PC-3 (cell line): ENCODE measurements around the gene TM4SF4. TPM values are rescaled to one million over a fixed set of nuclear protein-coding genes. Genes with fewer than 3 reads are reported as not detected.

ENCODE experiments used
- ATAC-seq: fragments of 200-7000 bp; cut with Tn5 transposase; 2 replicates; pipeline ENCODE4 v1.9.1; 2020; ENCODE audit warnings: mild to moderate bottlenecking, moderate library complexity
- BruUV-seq: library from RNA; stranded (reverse); fragments of 400-500 nt; replicated peaks from 2 replicates; lab custom pipeline; 2021; lab: Mats Ljungman, UMichigan
- CTCF ChIA-PET: fragments of 300-600 bp; sonication (Branson Sonifier 250); formaldehyde crosslinking; loops from one replicate; lab custom pipeline; 2022; ENCODE audit warnings: antibody characterized with exemption; lab: Charles Lee
- POLR2A ChIA-PET: fragments of 300-600 bp; sonication (Branson Sonifier 250); formaldehyde crosslinking; loops from one replicate; lab custom pipeline; 2022; ENCODE audit warnings: antibody characterized with exemption; ENCODE audit not compliant: unreplicated experiment; lab: Charles Lee
- DNase-seq: peaks from one replicate; pipeline ENCODE4 v3.0.0-alpha.2; 2015
- H2AFZ ChIP-seq: fragments of 300-600 bp; sonication (generic); 2 replicates; pipeline ENCODE4 v1.6.0; 2016; ENCODE audit warnings: antibody characterized with exemption, low read length
- H3F3A ChIP-seq: fragments of 300-600 bp; sonication (generic); one replicate; pipeline ENCODE4 v1.6.0; 2017; ENCODE audit warnings: antibody characterized with exemption, low read length, control low read depth, mild to moderate bottlenecking; ENCODE audit not compliant: unreplicated experiment
- H3K27ac ChIP-seq: fragments of 300-600 bp; sonication (generic); 2 replicates; pipeline ENCODE4 v1.5.1; 2016; ENCODE audit warnings: mild to moderate bottlenecking, low read length
- H3K27me3 ChIP-seq: fragments of 300-600 bp; sonication (generic); 2 replicates; pipeline ENCODE4 v1.6.1; 2016; ENCODE audit warnings: low read length, mixed read lengths
- H3K36me3 ChIP-seq: fragments of 300-600 bp; sonication (generic); 2 replicates; pipeline ENCODE4 v1.6.1; 2016; ENCODE audit warnings: low read depth, mixed run types, low read length, mixed read lengths
- H3K4me1 ChIP-seq: fragments of 300-600 bp; sonication (generic); 2 replicates; pipeline ENCODE4 v1.5.1; 2016; ENCODE audit warnings: low read length; ENCODE audit not compliant: insufficient read depth
- H3K4me2 ChIP-seq: fragments of 300-600 bp; sonication (generic); 2 replicates; pipeline ENCODE4 v1.6.0; 2016; ENCODE audit warnings: low read length
- H3K4me3 ChIP-seq: fragments of 300-600 bp; sonication (generic); 2 replicates; pipeline ENCODE4 v1.5.1; 2016; ENCODE audit warnings: mild to moderate bottlenecking, low read length, mixed read lengths
- H3K79me2 ChIP-seq: fragments of 300-600 bp; sonication (generic); 2 replicates; pipeline ENCODE4 v1.6.1; 2017; ENCODE audit warnings: low read length, mixed read lengths
- H3K9ac ChIP-seq: fragments of 300-600 bp; sonication (generic); 2 replicates; pipeline ENCODE4 v1.6.0; 2016; ENCODE audit warnings: mild to moderate bottlenecking, low read length
- H3K9me2 ChIP-seq: fragments of 300-600 bp; sonication (generic); replicated peaks from 2 replicates; pipeline ENCODE4 v1.6.1; 2016; ENCODE audit warnings: mixed run types, low read length, mixed read lengths
- H3K9me3 ChIP-seq: fragments of 300-600 bp; sonication (generic); 2 replicates; pipeline ENCODE4 v1.6.1; 2016; ENCODE audit warnings: low read length, mixed read lengths
- H4K20me1 ChIP-seq: fragments of 300-600 bp; sonication (generic); 2 replicates; pipeline ENCODE4 v1.6.1; 2016; ENCODE audit warnings: low read length, mixed read lengths
- CTCF ChIP-seq: fragments of 300-600 bp; sonication (generic); conservative IDR thresholded peaks from 2 replicates; pipeline ENCODE4 v1.5.1; 2017; ENCODE audit warnings: antibody characterized with exemption, low read depth, mild to moderate bottlenecking, low read length
- EZH2 ChIP-seq: fragments of 300-600 bp; sonication (generic); IDR thresholded peaks from one replicate; pipeline ENCODE4 v1.6.1; 2017; ENCODE audit warnings: antibody characterized with exemption, mild to moderate bottlenecking, low read length; ENCODE audit not compliant: unreplicated experiment
- EZH2phosphoT487 ChIP-seq: fragments of 300-600 bp; sonication (generic); IDR thresholded peaks from 2 replicates; pipeline ENCODE4 v1.6.1; 2018; ENCODE audit warnings: mild to moderate bottlenecking, antibody characterized with exemption, low read length, borderline replicate concordance
- intact Hi-C: fragments of 100-400 bp; cut with micrococcal nuclease; formaldehyde crosslinking; loops from 2 replicates; pipeline ENCODE4 v1.9.0; 2023
- total RNA-seq: library from RNA; depleted of rRNA; stranded (reverse); fragments of >200 nt; gene quantifications from 2 replicates; pipeline ENCODE4 v1.2.3, GENCODE V29; 2014

Gene TM4SF4
- total RNA-seq, 1 experiment from 2014 or later, result 0.40 TPM

GRCh38 chr3:149462581-149463011, 11.9 kb upstream of the TM4SF4 start:
- Histone ChIP-seq H3K4me2 (no peak overlapping the region), H3K79me2 (no peaks in the 10 kb centered on the region), H3K27ac (no peak overlapping the region), H3F3A (no peaks in the 10 kb centered on the region), H3K9me2 (no peaks in the 10 kb centered on the region), H3K36me3 (no peaks in the 10 kb centered on the region), H3K9me3 (no peaks in the 10 kb centered on the region), H3K4me3 (no peak overlapping the region), H2AFZ (no peak overlapping the region), H4K20me1 (no peaks in the 10 kb centered on the region), H3K9ac (no peak overlapping the region), H3K27me3 (no peaks in the 10 kb centered on the region), H3K4me1 (peaks cover 9% of the 10 kb centered on the region; the same call in 1 of the 2 replicates)
- no peak for TF ChIP-seq CTCF
- no peak for TF ChIP-seq EZH2
- TF ChIP-seq EZH2phosphoT487, result no peak
- ChIA-PET CTCF (no interaction called here), POLR2A (no interaction called here)
- ATAC-seq (no peak), DNase-seq (no peak)
- intact Hi-C loops, result no loop called here
- BruUV-seq, result no TSS peak

- CTCF ChIA-PET, result no interaction called here
- no peak overlapping the region for H3K4me2 ChIP-seq
- BruUV-seq, result no TSS peak
Observed at GRCh38 chr3:149463921-149464320, 10.6 kb upstream of the TM4SF4 start.

More at GRCh38 chr3:149463921-149464320, 10.6 kb upstream of the TM4SF4 start:
- H3K79me2 ChIP-seq, result no peaks in the 10 kb centered on the region
- H3K9me2 ChIP-seq, result no peaks in the 10 kb centered on the region
- DNase-seq, result no peak
- TF ChIP-seq EZH2 (no peak), EZH2phosphoT487 (no peak), CTCF (no peak)
- H3K4me1 ChIP-seq, result peaks cover 11% of the 10 kb centered on the region; the same call in 1 of the 2 replicates
- H2AFZ ChIP-seq, result no peak overlapping the region
- no peaks in the 10 kb centered on the region for H3K9me3 ChIP-seq
- H3F3A ChIP-seq, result no peaks in the 10 kb centered on the region
- H3K4me3 ChIP-seq, result no peak overlapping the region
- no peaks in the 10 kb centered on the region for H4K20me1 ChIP-seq
- no peak overlapping the region for H3K9ac ChIP-seq
- POLR2A ChIA-PET, result no interaction called here
- intact Hi-C loops, result no loop called here
- no peak overlapping the region for H3K27ac ChIP-seq
- H3K27me3 ChIP-seq, result no peaks in the 10 kb centered on the region
- ATAC-seq, result no peak
- no peaks in the 10 kb centered on the region for H3K36me3 ChIP-seq
